Dendritic cell treated with granulocyte-macrophage colony-stimulating factor and Interleukin-4, amounts not matched to agents 40 ng/mL and 50 ng/mL, for 4 days (primary cell): ENCODE data around the gene CALR.
"Not testable (repeated sequence)": the region's sequence is repeated elsewhere in the genome, so short reads cannot be mapped to it uniquely, and the experiment has no call there.

ENCODE experiments used
- H3K27ac Mint-ChIP-seq: one replicate; pipeline ENCODE4 v1.8.0; 2022; ENCODE audit warnings: mild to moderate bottlenecking, mixed read lengths
- H3K27me3 Mint-ChIP-seq: one replicate; pipeline ENCODE4 v1.8.0; 2022; ENCODE audit warnings: mild to moderate bottlenecking, mixed read lengths
- H3K36me3 Mint-ChIP-seq: one replicate; pipeline ENCODE4 v1.8.0; 2022; ENCODE audit warnings: low read depth, mixed read lengths
- H3K4me1 Mint-ChIP-seq: one replicate; pipeline ENCODE4 v1.8.0; 2022; ENCODE audit warnings: low read depth, mixed read lengths
- H3K4me3 Mint-ChIP-seq: one replicate; pipeline ENCODE4 v1.8.0; 2022; ENCODE audit warnings: mild to moderate bottlenecking, moderate library complexity, mixed read lengths
- H3K9me3 Mint-ChIP-seq: one replicate; pipeline ENCODE4 v1.8.0; 2022; ENCODE audit warnings: mixed read lengths
- intact Hi-C: fragments of 100-400 bp; cut with micrococcal nuclease; formaldehyde crosslinking; loops from one replicate; pipeline ENCODE4 v1.15.0; 2022

CALR gene

GRCh38 chr19:12940897-12941296, 2.5 kb downstream of the CALR start:
- H3K4me3 Mint-ChIP-seq = peak overlapping the region; percentile 94
- no peaks in the 10 kb centered on the region for H3K27me3 Mint-ChIP-seq
- no peaks in the 10 kb centered on the region for H3K9me3 Mint-ChIP-seq
- H3K36me3 Mint-ChIP-seq = peaks cover 77% of the 10 kb centered on the region
- peaks cover 66% of the 10 kb centered on the region for H3K4me1 Mint-ChIP-seq
- intact Hi-C loops = no loop called here
- peak overlapping the region; percentile 95 for H3K27ac Mint-ChIP-seq

GRCh38 chr19:12943437-12944044, 5.1 kb downstream of the CALR start:
- H3K27me3 Mint-ChIP-seq = no peaks in the 10 kb centered on the region
- no peaks in the 10 kb centered on the region for H3K9me3 Mint-ChIP-seq
- H3K4me3 Mint-ChIP-seq = peak overlapping the region; percentile 25
- intact Hi-C loops = no loop called here
- H3K36me3 Mint-ChIP-seq = peaks cover 95% of the 10 kb centered on the region
- H3K27ac Mint-ChIP-seq = peak overlapping the region; percentile 95
- peaks cover 66% of the 10 kb centered on the region for H3K4me1 Mint-ChIP-seq

- H3K27ac Mint-ChIP-seq = peak overlapping the region; percentile 95
- peaks cover 95% of the 10 kb centered on the region for H3K36me3 Mint-ChIP-seq
- H3K4me3 Mint-ChIP-seq = peak overlapping the region; percentile 10
- intact Hi-C loops = no loop called here
- H3K27me3 Mint-ChIP-seq = no peaks in the 10 kb centered on the region
- H3K4me1 Mint-ChIP-seq = peaks cover 71% of the 10 kb centered on the region
- H3K9me3 Mint-ChIP-seq = no peaks in the 10 kb centered on the region
Observed at GRCh38 chr19:12944104-12944674, 5.8 kb downstream of the CALR start.

- Mint-ChIP-seq H3K9me3 (no peaks in the 10 kb centered on the region), H3K27me3 (no peaks in the 10 kb centered on the region), H3K27ac (peak within 1 kb of the TSS; percentile 95), H3K4me1 (peaks cover 71% of the 10 kb centered on the region), H3K36me3 (peaks cover 95% of the 10 kb centered on the region), H3K4me3 (peak within 1 kb of the TSS; percentile 92)
- intact Hi-C loops = no loop called here
Observed at GRCh38 chr19:12945479-12946091, 7.2 kb downstream of the CALR start, which contains the start of gene RAD23A. RAD23A (plus strand) TSS chr19:12945862; CDS start chr19:12945949, 87 bp downstream.

GRCh38 chr19:12946092-12946721, 7.8 kb downstream of the CALR start:
- H3K36me3 Mint-ChIP-seq = peaks cover 95% of the 10 kb centered on the region
- peak overlapping the region; percentile 95 for H3K27ac Mint-ChIP-seq
- peaks cover 69% of the 10 kb centered on the region for H3K4me1 Mint-ChIP-seq
- peak overlapping the region; percentile 92 for H3K4me3 Mint-ChIP-seq
- no peaks in the 10 kb centered on the region for H3K27me3 Mint-ChIP-seq
- H3K9me3 Mint-ChIP-seq = no peaks in the 10 kb centered on the region
- intact Hi-C loops = no loop called here

GRCh38 chr19:12946731-12947496, 8.5 kb downstream of the CALR start:
- peak overlapping the region; percentile 95 for H3K27ac Mint-ChIP-seq
- peaks cover 95% of the 10 kb centered on the region for H3K36me3 Mint-ChIP-seq
- H3K4me3 Mint-ChIP-seq = peak overlapping the region; percentile 92
- H3K27me3 Mint-ChIP-seq = no peaks in the 10 kb centered on the region
- H3K9me3 Mint-ChIP-seq = no peaks in the 10 kb centered on the region
- intact Hi-C loops = no loop called here
- H3K4me1 Mint-ChIP-seq = peaks cover 69% of the 10 kb centered on the region

DNA sequence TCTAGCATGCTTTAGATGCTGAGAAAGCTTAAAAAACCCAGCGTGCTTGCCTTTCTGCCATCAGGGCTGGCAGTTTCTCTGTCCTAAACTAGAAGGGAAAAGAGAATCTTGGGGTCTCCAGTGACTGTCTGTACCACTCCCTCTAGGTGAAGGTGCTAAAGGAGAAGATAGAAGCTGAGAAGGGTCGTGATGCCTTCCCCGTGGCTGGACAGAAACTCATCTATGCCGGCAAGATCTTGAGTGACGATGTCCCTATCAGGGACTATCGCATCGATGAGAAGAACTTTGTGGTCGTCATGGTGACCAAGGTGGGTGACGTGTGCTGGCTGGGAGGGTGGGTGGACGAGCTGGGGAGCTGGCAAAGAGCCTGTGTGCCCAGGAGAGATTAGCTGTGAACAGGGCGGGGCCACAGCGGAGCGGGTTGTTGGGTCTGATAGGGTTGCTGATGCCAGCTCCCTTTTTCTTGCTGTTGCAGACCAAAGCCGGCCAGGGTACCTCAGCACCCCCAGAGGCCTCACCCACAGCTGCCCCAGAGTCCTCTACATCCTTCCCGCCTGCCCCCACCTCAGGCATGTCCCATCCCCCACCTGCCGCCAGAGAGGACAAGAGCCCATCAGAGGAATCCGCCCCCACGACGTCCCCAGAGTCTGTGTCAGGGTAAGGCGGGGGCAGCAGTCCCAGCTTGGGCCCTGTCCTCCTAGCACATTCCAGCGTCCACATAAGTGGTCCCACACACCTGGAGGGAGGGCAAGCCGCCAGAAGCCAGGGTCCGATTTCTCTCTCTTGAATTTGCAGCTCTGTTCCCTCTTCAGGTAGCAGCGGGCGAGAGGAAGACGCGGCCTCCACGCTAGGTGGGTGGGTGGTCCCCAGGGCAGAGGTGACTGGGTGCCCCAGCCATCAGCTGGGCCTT, 9.5 kb downstream of the CALR start:
- intact Hi-C loops = no loop called here
- H3K27ac Mint-ChIP-seq = peak overlapping the region; percentile 57
- H3K9me3 Mint-ChIP-seq = no peaks in the 10 kb centered on the region
- no peaks in the 10 kb centered on the region for H3K27me3 Mint-ChIP-seq
- peaks cover 95% of the 10 kb centered on the region for H3K36me3 Mint-ChIP-seq
- H3K4me1 Mint-ChIP-seq = peaks cover 71% of the 10 kb centered on the region
- H3K4me3 Mint-ChIP-seq = no peak overlapping the region

GRCh38 chr19:12948612-12949362, 10.4 kb downstream of the CALR start:
- no peak overlapping the region for H3K4me3 Mint-ChIP-seq
- no peaks in the 10 kb centered on the region for H3K27me3 Mint-ChIP-seq
- peaks cover 95% of the 10 kb centered on the region for H3K36me3 Mint-ChIP-seq
- H3K27ac Mint-ChIP-seq = peak overlapping the region; percentile 80
- intact Hi-C loops = no loop called here
- H3K4me1 Mint-ChIP-seq = peaks cover 71% of the 10 kb centered on the region
- no peaks in the 10 kb centered on the region for H3K9me3 Mint-ChIP-seq

DNA sequence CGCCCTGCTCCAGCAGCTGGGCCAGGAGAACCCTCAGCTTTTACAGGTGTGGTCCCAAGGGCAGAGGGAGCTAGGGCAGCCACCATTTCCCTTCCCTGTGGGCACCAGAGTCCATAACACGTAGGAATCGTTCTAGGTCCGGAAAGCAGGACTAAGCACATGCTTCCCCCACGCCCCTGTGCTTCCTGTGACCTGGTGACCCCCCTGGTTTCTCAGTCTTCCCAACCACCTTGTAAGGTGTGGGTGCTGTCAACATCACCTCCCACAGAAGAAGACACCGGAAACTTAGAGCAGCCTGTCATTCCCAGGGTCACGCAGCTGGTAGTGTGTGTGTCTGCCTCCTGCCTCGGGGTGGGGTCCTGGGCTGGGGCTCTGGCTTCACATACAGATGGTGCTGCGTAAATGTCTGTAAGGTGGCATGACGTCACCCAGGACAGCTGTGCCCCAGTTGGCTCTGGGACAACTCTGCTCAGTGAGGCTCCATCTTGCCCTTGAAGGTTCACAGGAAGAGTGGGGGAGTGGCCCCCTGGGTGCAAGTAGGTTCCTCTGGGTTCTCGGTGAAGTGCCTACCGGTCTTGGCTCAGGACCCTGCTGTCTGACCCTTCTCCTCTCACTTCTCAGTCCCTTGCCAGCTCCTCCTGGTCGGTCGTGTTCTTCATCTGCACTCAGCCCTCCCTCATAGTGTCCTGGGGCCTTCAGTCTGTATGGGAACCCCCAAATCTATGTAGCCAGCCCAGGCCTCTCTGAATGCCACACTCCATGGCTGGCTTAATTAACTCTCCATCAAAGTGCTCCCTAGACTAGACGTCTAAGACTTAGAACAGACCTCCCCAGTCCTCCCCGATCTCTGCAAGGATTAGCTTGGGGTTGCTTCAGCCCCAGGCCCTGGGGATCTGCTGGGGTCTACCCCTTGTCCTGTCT, 11.2 kb downstream of the CALR start:
- Mint-ChIP-seq H3K4me3 (no peak overlapping the region), H3K4me1 (peaks cover 74% of the 10 kb centered on the region), H3K9me3 (no peaks in the 10 kb centered on the region), H3K27ac (peak overlapping the region; percentile 80), H3K27me3 (no peaks in the 10 kb centered on the region), H3K36me3 (peaks cover 95% of the 10 kb centered on the region)
- intact Hi-C loops = no loop called here

DNA sequence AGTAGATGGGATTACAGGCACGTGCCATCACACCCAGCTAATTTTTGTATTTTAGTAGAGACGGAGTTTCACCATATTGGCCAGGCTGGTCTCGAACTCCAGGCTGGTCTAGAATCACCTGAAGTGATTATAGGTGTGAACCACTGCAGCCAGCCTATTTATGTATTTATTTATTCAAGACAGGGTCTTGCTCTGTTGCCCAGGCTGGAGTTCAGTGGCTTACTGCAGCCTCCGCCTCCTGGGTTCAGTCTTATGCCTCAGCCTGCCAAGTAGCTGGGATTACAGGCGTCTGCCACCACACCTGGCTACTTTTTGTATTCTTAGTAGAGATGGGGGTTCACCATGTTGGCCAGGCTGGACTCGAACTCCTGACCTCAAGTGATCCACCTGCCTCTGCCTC, 13.6 kb downstream of the CALR start:
- H3K27me3 Mint-ChIP-seq, H3K9me3 Mint-ChIP-seq, intact Hi-C loops, H3K4me3 Mint-ChIP-seq: not testable (repeated sequence)
- H3K27ac Mint-ChIP-seq = peak overlapping the region; percentile 80
- H3K4me1 Mint-ChIP-seq = peaks cover 88% of the 10 kb centered on the region
- H3K36me3 Mint-ChIP-seq = peaks cover 90% of the 10 kb centered on the region

DNA sequence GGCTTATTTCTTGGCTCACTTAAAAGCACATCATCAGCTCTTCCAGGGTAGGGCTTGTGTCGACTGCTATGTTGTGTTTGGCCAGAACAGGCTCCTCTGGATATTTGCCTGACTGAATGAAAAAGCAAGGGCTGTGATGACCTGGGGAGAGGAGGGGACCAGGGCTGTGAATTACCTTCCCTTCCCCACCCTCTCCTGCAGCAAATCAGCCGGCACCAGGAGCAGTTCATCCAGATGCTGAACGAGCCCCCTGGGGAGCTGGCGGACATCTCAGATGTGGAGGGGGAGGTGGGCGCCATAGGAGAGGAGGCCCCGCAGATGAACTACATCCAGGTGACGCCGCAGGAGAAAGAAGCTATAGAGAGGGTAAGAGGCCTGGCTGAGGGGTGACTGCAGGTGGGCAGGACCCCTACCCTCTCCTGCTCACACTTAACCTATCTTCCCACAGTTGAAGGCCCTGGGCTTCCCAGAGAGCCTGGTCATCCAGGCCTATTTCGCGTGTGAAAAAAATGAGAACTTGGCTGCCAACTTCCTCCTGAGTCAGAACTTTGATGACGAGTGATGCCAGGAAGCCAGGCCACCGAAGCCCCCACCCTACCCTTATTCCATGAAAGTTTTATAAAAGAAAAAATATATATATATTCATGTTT, 14.2 kb downstream of the CALR start:
- Mint-ChIP-seq H3K27me3 (no peaks in the 10 kb centered on the region), H3K4me3 (peak overlapping the region; percentile 24), H3K4me1 (peaks cover 86% of the 10 kb centered on the region), H3K36me3 (peaks cover 87% of the 10 kb centered on the region), H3K27ac (peak overlapping the region; percentile 80), H3K9me3 (no peaks in the 10 kb centered on the region)
- intact Hi-C loops = no loop called here
